IMR-90 (cell line): ENCODE data around the gene IKBKE. TPM values are rescaled to one million over a fixed set of nuclear protein-coding genes. Genes with fewer than 3 reads are reported as not detected.

ENCODE experiments used
- ATAC-seq: fragments of 200-7000 bp; cut with Tn5 transposase; 2 replicates; pipeline ENCODE4 v1.9.1; 2020; ENCODE audit warnings: low read depth, mild to moderate bottlenecking, moderate library complexity
- BruUV-seq: library from RNA; stranded (reverse); fragments of 400-500 nt; replicated peaks from 2 replicates; lab custom pipeline; 2021; lab: Mats Ljungman, UMichigan
- CTCF ChIA-PET: fragments of 300-600 bp; formaldehyde crosslinking; extraction: SDS; loops from one replicate; lab custom pipeline; 2021; ENCODE audit warnings: antibody characterized with exemption; lab: Yijun Ruan, JAX
- POLR2A ChIA-PET: fragments of 300-600 bp; sonication (Branson Sonifier 250); formaldehyde crosslinking; loops from one replicate; lab custom pipeline; 2022; ENCODE audit warnings: antibody characterized with exemption; ENCODE audit not compliant: unreplicated experiment; lab: Charles Lee
- DNase-seq: peaks from one replicate; pipeline ENCODE4 v3.0.0; 2013
- H2AFZ ChIP-seq: replicated peaks from 2 replicates; pipeline ENCODE3; 2013; ENCODE audit warnings: low read length, mild to moderate bottlenecking; ENCODE audit not compliant: poor library complexity
- H2AK5ac ChIP-seq: 2 replicates; pipeline ENCODE4 v1.6.1; 2013; ENCODE audit warnings: low read depth, low read length, inconsistent platforms
- H2AK9ac ChIP-seq: replicated peaks from 2 replicates; pipeline ENCODE3; 2013; ENCODE audit warnings: mild to moderate bottlenecking, low read depth, low read length, moderate library complexity; ENCODE audit not compliant: poor library complexity
- H2BK120ac ChIP-seq: 2 replicates; pipeline ENCODE4 v1.6.1; 2013; ENCODE audit warnings: low read depth, low read length, inconsistent platforms
- H2BK15ac ChIP-seq: 3 replicates; pipeline ENCODE4 v1.6.1; 2013; ENCODE audit warnings: low read depth, low read length, inconsistent platforms
- H2BK20ac ChIP-seq: 2 replicates; pipeline ENCODE4 v1.6.1; 2013; ENCODE audit warnings: low read depth, mild to moderate bottlenecking, inconsistent platforms, low read length, moderate library complexity
- H2BK5ac ChIP-seq: 2 replicates; pipeline ENCODE4 v1.6.1; 2013; ENCODE audit warnings: mild to moderate bottlenecking, low read depth, low read length, inconsistent platforms; ENCODE audit not compliant: poor library complexity, severe bottlenecking
- H3K14ac ChIP-seq: replicated peaks from 2 replicates; pipeline ENCODE4 v1.6.1; 2013; ENCODE audit warnings: low read depth, low read length, inconsistent platforms
- H3K18ac ChIP-seq: 2 replicates; pipeline ENCODE4 v1.6.1; 2013; ENCODE audit warnings: low read depth, low read length, control low read depth
- H3K23ac ChIP-seq: 2 replicates; pipeline ENCODE4 v1.6.1; 2013; ENCODE audit warnings: low read depth, low read length, inconsistent platforms
- H3K27ac ChIP-seq: 2 replicates; pipeline ENCODE4 v1.5.1; 2013; ENCODE audit warnings: mild to moderate bottlenecking, control low read depth, low read length; ENCODE audit not compliant: insufficient read depth
- H3K27me3 ChIP-seq: 2 replicates; pipeline ENCODE4 v1.6.1; 2013; ENCODE audit warnings: low read length; ENCODE audit not compliant: control insufficient read depth, insufficient read depth
- H3K36me3 ChIP-seq: 2 replicates; pipeline ENCODE4 v1.6.1; 2013; ENCODE audit warnings: low read length, mixed read lengths; ENCODE audit not compliant: control insufficient read depth, insufficient read depth
- H3K4ac ChIP-seq: 2 replicates; pipeline ENCODE4 v1.6.1; 2013; ENCODE audit warnings: low read depth, low read length, inconsistent platforms
- H3K4me1 ChIP-seq: 2 replicates; pipeline ENCODE4 v1.6.1; 2013; ENCODE audit warnings: low read length, mixed read lengths; ENCODE audit not compliant: control insufficient read depth, insufficient read depth
- H3K4me2 ChIP-seq: 2 replicates; pipeline ENCODE4 v1.6.1; 2013; ENCODE audit warnings: low read depth, mild to moderate bottlenecking, control low read depth, low read length, moderate library complexity
- H3K4me3 ChIP-seq: 2 replicates; pipeline ENCODE4 v1.5.1; 2013; ENCODE audit warnings: low read depth, mild to moderate bottlenecking, control low read depth, low read length, moderate library complexity; ENCODE audit not compliant: insufficient read depth
- H3K56ac ChIP-seq: 2 replicates; pipeline ENCODE4 v1.6.1; 2013; ENCODE audit warnings: low read length, inconsistent platforms; ENCODE audit not compliant: insufficient read depth; ENCODE audit errors: extremely low read depth
- H3K79me1 ChIP-seq, 2 experiments: 2 replicates each; pipeline ENCODE4 v1.6.1; 2013; ENCODE audit warnings: low read length in 2 of 2, inconsistent platforms in 1 of 2, low read depth in 1 of 2
- H3K9ac ChIP-seq: 2 replicates; pipeline ENCODE4 v1.6.1; 2013; ENCODE audit warnings: low read depth, low read length, control low read depth
- H3K9me1 ChIP-seq: 2 replicates; pipeline ENCODE4 v1.6.1; 2013; ENCODE audit warnings: low read length, inconsistent platforms; ENCODE audit not compliant: insufficient read depth
- H3K9me3 ChIP-seq: 2 replicates; pipeline ENCODE4 v1.6.1; 2013; ENCODE audit warnings: low read length; ENCODE audit not compliant: control insufficient read depth, insufficient read depth
- H4K20me1 ChIP-seq: 2 replicates; pipeline ENCODE4 v1.6.1; 2013; ENCODE audit warnings: low read length, inconsistent platforms; ENCODE audit not compliant: insufficient read depth
- H4K5ac ChIP-seq: 2 replicates; pipeline ENCODE4 v1.6.1; 2013; ENCODE audit warnings: mild to moderate bottlenecking, low read depth, low read length, control low read depth
- H4K8ac ChIP-seq, 2 experiments: 2 replicates each; pipeline ENCODE4 v1.6.1; 2013; ENCODE audit warnings: low read depth in 2 of 2, low read length in 2 of 2, control low read depth in 1 of 2, inconsistent platforms in 1 of 2
- H4K91ac ChIP-seq: 2 replicates; pipeline ENCODE4 v1.6.1; 2013; ENCODE audit warnings: low read depth, low read length, inconsistent platforms; ENCODE audit not compliant: insufficient read depth
- BHLHE40 ChIP-seq: fragments of 150-350 bp; IDR thresholded peaks from 2 replicates; pipeline ENCODE4 v1.6.1; 2016; ENCODE audit warnings: mild to moderate bottlenecking, low read depth, low read length
- RAD21 ChIP-seq: IDR thresholded peaks from 2 replicates; pipeline ENCODE4 v1.6.1; 2012; ENCODE audit warnings: low read length, improper control_type of control experiment
- RCOR1 ChIP-seq: IDR thresholded peaks from 2 replicates; pipeline ENCODE4 v1.6.1; 2012; ENCODE audit warnings: mild to moderate bottlenecking, low read length, improper control_type of control experiment; ENCODE audit not compliant: insufficient replicate concordance
- SMC3 ChIP-seq: fragments of 150-350 bp; IDR thresholded peaks from 2 replicates; pipeline ENCODE4 v1.6.1; 2016; ENCODE audit warnings: low read depth, mild to moderate bottlenecking, antibody characterized with exemption, low read length, moderate library complexity
- WGBS, 2 experiments: methylation state at CpG; one replicate each; pipeline versions ENCODE4 v1.1.5 to v1.1.7; 2013; ENCODE audit warnings: missing lambda C conversion rate in 2 of 2; ENCODE audit not compliant: insufficient read length in 1 of 2; ENCODE audit errors: extremely low coverage in 2 of 2; 5-methylcytosine and 5-hydroxymethylcytosine counted together
- dilution Hi-C: fragments of 300-500 bp; cut with HindIII; formaldehyde crosslinking; loops from one replicate; pipeline ENCODE4 v1.14.3; 2018; ENCODE audit warnings: low sequenced_read_pairs; ENCODE audit not compliant: unreplicated experiment
- in situ Hi-C: fragments of 300-500 bp; cut with MboI; formaldehyde crosslinking; loops from 3 replicates; pipeline ENCODE4 v1.14.3; 2019; ENCODE audit warnings: low sequenced_read_pairs, inconsistent platforms, mixed read lengths
- intact Hi-C: fragments of 100-400 bp; cut with micrococcal nuclease; formaldehyde crosslinking; loops from 2 replicates; pipeline ENCODE4 v1.10.0; 2022
- polyA plus RNA-seq, 3 experiments: library from polyadenylated mRNA; depleted of rRNA; stranded (reverse); fragments of >200 nt; gene quantifications; 2 replicates each; pipeline ENCODE4 v1.2.3, GENCODE V29; 2012; ENCODE audit warnings: low replicate concordance in 1 of 3
- total RNA-seq: library from RNA; depleted of rRNA; stranded (reverse); fragments of >200 nt; gene quantifications from 2 replicates; pipeline ENCODE4 v1.2.3, GENCODE V29; 2012
- TF ChIP-seq, protein P1 (sequence below): conservative IDR thresholded peaks from 2 replicates; pipeline ENCODE4 v1.5.1; 2012; ENCODE audit warnings: mild to moderate bottlenecking, low read depth, low read length, improper control_type of control experiment

IKBKE gene
- total and polyA plus RNA-seq, 2 of the 4 experiments (the other 2 are of a cell fraction), result 20.3 to 24.0 TPM

DNA sequence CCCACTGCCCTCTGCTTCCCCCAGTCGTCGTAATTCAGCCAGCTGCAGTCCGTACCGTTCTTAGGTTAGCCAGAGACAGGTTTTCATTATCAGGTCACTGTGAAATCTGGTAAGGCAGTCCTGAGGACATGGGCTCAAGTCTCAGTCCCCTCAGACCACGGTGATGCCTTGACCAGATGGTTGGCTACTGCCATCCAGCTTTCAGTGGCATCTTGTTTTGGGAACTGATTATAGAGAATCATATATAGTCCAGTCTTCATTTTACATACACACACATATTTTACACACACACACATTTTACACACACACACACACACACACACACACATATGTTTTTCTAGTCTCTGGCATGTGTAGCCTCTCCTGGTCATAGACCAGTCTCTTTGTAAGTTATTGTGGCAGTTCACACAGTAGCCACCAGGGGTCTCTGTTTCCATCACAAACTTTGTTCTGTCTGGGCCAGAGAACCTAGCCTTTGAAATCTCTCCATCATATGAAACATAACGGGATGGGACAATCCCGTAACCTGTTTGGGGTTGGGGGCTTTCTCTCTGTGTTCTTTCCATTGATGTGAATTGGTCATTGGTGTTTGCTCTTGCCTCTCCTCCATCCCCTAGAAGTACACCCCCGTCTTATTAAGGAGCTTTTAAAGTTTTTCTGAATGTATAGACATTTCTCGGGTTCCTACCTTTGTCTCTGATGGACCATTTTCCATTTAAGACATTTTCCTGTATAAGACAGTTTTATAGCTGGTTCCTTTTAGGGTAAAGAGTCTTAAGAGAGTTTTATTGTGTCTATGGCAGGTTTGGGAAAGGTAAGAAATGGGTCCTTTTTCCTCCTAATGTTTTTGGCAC is 8.4 kb upstream of the IKBKE start:
- dilution Hi-C loops, result no loop called here
- TSS peak; percentile 50 for BruUV-seq
- POLR2A ChIA-PET, result no interaction called here

More for the DNA sequence above, 8.4 kb upstream of the IKBKE start:
- H3K4ac ChIP-seq, result no peak overlapping the region
- no peak overlapping the region for H2BK5ac ChIP-seq
- WGBS, 2 experiments, result no CpG with 5 or more reads among the region's 9 CpGs
- CTCF ChIA-PET, result interaction anchor here (0.7 to 1.9 kb wide), 5 partner anchors 9 to 29 kb away, joined by 3 to 9 read pairs (median 6); partner anchors contain the start of gene IKBKE
- no peaks in the 10 kb centered on the region for H3K9me3 ChIP-seq
- H2BK20ac ChIP-seq, result no peak overlapping the region
- no peak overlapping the region for H2BK120ac ChIP-seq
- H2AK9ac ChIP-seq, result no peak overlapping the region
- peaks cover 21% of the 10 kb centered on the region for H3K36me3 ChIP-seq
- H3K14ac ChIP-seq, result no peak overlapping the region
- no peak overlapping the region for H3K9ac ChIP-seq
- H3K23ac ChIP-seq, result no peak overlapping the region
- no peak overlapping the region for H3K4me2 ChIP-seq
- H3K79me1 ChIP-seq, result peaks cover 0 to under 1% of the 10 kb centered on the region in 2 experiments; a peak in 1 of 4 replicates
- peak; percentile 85 for ATAC-seq
- in situ Hi-C loops (no loop called here), intact Hi-C loops (no loop called here)
- no peak overlapping the region for H2AK5ac ChIP-seq
- no peak overlapping the region for H4K91ac ChIP-seq
- no peak overlapping the region for H3K18ac ChIP-seq
- H3K4me3 ChIP-seq, result no peak overlapping the region
- H3K56ac ChIP-seq, result no peak overlapping the region
- H4K8ac ChIP-seq, result no peak overlapping the region
- H2BK15ac ChIP-seq, result no peak overlapping the region
- H3K9me1 ChIP-seq, result peaks cover 20% of the 10 kb centered on the region
- H4K5ac ChIP-seq, result no peak overlapping the region
- H3K27me3 ChIP-seq, result no peaks in the 10 kb centered on the region
- DNase-seq, result peak; percentile 73
- peak; percentile 60 for TF ChIP-seq SMC3
- TF ChIP-seq RAD21, result peak; percentile 68
- TF ChIP-seq, protein P1, sequence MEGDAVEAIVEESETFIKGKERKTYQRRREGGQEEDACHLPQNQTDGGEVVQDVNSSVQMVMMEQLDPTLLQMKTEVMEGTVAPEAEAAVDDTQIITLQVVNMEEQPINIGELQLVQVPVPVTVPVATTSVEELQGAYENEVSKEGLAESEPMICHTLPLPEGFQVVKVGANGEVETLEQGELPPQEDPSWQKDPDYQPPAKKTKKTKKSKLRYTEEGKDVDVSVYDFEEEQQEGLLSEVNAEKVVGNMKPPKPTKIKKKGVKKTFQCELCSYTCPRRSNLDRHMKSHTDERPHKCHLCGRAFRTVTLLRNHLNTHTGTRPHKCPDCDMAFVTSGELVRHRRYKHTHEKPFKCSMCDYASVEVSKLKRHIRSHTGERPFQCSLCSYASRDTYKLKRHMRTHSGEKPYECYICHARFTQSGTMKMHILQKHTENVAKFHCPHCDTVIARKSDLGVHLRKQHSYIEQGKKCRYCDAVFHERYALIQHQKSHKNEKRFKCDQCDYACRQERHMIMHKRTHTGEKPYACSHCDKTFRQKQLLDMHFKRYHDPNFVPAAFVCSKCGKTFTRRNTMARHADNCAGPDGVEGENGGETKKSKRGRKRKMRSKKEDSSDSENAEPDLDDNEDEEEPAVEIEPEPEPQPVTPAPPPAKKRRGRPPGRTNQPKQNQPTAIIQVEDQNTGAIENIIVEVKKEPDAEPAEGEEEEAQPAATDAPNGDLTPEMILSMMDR, result peak; percentile 82
- no peak for TF ChIP-seq RCOR1
- no peak for TF ChIP-seq BHLHE40
- H4K20me1 ChIP-seq, result no peaks in the 10 kb centered on the region
- H3K27ac ChIP-seq, result no peak overlapping the region
- H3K4me1 ChIP-seq, result peaks cover 6% of the 10 kb centered on the region
- H2AFZ ChIP-seq, result no peak overlapping the region
